Measurements from ENCODE around the gene KMT2D. TPM values are rescaled to one million over a fixed set of nuclear protein-coding genes. Genes with fewer than 3 reads are reported as not detected.

The KMT2D gene
- total and polyA plus RNA-seq, 2 experiments from 2014 or later, result 17.6 to 120 TPM

GRCh38 chr12:49015196-49015595 is 45.4 kb downstream of the KMT2D start (continued):
- TF ChIP-seq ZNF462 (CRISPR knock-in tag; IDR thresholded peaks at IDR 0.05) (no peak), EZH2phosphoT487 (IDR thresholded peaks at IDR 0.05; ENCODE audit: unreplicated experiment) (no peak)

GRCh38 chr12:49014547-49014946 is 46.0 kb downstream of the KMT2D start:
- no peaks in the 10 kb centered on the region for H3K27me3 ChIP-seq (ENCODE audit: insufficient read depth)
- peak; percentile 28 for DNase-seq (ENCODE audit: low spot score)
- Mint-ChIP-seq H3K27ac (no peak overlapping the region), H3K4me1 (peaks cover 8% of the 10 kb centered on the region; the same call in 2 of the 3 replicates), H3K4me3 (no peak overlapping the region), H3K9me3 (no peaks in the 10 kb centered on the region), H3K27me3 (ENCODE audit: insufficient read depth, low read depth, poor library complexity) (peaks cover 18% of the 10 kb centered on the region), H3K36me3 (ENCODE audit: low read depth) (no peaks in the 10 kb centered on the region; the same call in 2 of the 3 replicates)
- H3K4me1 ChIP-seq (ENCODE audit: insufficient read depth), result peaks cover 5% of the 10 kb centered on the region; the same call in 1 of the 2 replicates
- no peaks in the 10 kb centered on the region for H3K79me2 ChIP-seq (replicated peaks; ENCODE audit: insufficient read depth)
- H4K20me1 ChIP-seq (replicated peaks; ENCODE audit: insufficient read depth), result 0 out of 2 replicates have a peak, but pooled peaks cover 10% of the 10 kb centered on the region
- no peak overlapping the region for H2AFZ ChIP-seq
- H3K36me3 ChIP-seq (ENCODE audit: insufficient read depth), result no peaks in the 10 kb centered on the region
- ATAC-seq, result no peak
- H3K9me2 ChIP-seq (ENCODE audit: insufficient read depth), result no peaks in the 10 kb centered on the region
- TF ChIP-seq ETS1 (IDR thresholded peaks at IDR 0.05) (no peak), CTCF (conservative IDR thresholded peaks at IDR 0.05; ENCODE audit: low read depth in 2 of 2) (peak; percentile 13 to 14; a peak in 2 of 4 replicates), REST (IDR thresholded peaks at IDR 0.05; ENCODE audit: unreplicated experiment) (no peak), EZH2 (IDR thresholded peaks at IDR 0.05; ENCODE audit: low read depth, unreplicated experiment) (no peak), ZNF114 (CRISPR knock-in tag; IDR thresholded peaks at IDR 0.05) (no peak)
- no peak overlapping the region for H3K4me3 ChIP-seq
- H3F3A ChIP-seq (replicated peaks; ENCODE audit: low read depth), result peaks cover 12% of the 10 kb centered on the region; the same call in 1 of the 2 replicates
- H3K27ac ChIP-seq (ENCODE audit: low read depth), result no peak overlapping the region
- H3K4me2 ChIP-seq, result no peak overlapping the region

Measured in GM23338 (cell line).